ENCODE measurements around the gene SLC12A7.

Gene SLC12A7

DNA sequence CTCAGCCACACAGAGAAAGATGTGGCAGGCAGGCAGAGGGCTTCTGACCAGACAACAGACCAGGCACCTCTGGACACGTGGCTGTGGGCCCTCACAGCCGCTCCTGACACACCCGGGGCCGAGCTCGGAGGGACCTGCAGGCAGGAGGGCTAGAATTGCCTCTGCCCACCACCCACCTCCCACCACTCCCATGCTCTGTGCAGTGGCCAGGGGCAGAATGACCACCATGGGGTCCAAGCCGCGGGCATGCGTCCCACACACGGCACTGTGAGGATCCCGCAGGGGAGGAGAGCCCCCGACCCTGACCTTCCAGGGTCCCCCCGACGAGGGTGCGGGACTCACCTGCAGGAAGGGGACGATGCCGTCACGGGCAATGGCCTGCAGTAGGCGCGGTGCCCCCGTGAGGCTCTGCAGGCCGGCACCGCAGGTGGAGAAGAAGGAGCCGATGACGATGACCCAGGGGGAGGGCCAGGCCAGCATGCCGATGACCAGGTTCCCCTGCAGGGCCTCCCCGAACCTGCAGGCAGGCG is 34.3 kb downstream of the SLC12A7 start:
- DNase-seq (ENCODE audit: low read depth), result no peak

DNA sequence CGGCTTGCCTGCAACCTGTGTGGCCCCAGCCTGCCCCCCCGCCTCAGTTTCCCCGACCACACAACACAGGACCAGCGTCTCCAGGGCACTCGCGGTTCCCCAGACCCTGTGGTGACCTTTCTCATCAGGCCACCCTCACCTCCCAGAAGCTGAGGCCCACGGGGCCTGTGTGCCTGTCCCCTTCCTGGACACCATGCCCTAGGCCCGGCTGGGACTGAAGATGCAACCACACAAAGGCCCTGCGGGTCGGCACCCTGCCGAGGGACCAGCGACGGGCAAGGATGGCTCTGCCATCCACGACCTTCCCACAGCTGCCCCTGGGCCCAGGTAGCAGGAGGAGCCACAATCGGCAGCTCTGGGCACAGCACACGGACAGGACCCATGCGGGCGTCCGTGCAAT is 34.8 kb downstream of the SLC12A7 start:
- no peak for DNase-seq (ENCODE audit: low read depth)

DNA sequence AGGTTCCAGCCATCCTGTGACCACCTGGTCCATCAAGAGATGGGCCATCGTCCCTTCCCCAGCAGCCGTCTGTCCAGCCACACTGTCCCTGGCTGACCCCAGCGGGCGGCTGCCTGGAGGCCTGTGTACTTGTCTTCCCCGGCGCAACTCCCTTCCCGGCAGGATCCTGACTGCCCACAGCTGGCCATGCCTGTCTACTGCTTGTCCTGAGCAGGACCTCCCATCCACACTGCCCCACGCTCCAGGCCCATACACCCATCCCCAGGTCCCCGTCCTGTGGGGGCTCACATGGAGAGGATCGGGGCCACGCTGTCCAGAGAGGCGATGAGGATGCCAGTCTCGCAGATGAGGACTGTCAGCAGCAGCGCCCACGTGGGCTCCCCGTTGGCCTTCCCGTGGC is 35.5 kb downstream of the SLC12A7 start:
- DNase-seq (ENCODE audit: low read depth), result no peak

DNA sequence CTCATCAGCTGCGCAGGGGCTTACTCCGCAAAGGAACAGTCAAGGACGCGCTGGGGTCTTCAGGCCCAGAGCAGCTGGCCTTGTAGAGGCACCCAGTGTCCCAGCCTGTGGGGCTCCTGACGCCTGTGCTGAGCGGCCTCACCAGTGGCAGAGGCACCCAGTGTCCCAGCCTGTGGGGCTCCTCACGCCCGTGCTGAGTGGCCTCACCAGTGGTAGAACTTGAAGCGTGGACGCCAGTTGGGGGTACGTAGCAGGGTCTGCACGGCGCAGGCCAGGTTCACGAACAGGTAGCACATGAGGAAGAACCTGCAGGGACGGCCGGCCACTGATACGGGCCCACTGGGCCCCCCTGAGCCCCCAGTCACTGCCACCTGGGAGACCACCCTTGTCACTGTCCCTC is 35.9 kb downstream of the SLC12A7 start:
- DNase-seq (ENCODE audit: low read depth), result no peak

DNA sequence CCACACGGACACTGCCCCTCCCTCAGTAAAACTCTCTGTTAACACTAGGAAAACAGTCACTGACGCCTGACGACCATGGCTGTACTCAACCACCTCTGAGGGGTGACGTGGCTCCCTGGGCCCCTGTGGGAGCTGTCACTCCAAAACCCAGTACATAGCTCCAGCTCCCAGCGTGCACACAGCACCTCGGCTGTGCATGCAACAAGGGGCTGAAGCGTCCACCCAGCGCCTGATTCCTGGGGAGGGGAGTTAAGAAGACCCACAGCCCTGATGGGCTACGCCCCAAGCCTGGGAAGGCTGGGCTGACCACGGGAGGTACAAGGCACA is 36.3 kb downstream of the SLC12A7 start:
- no peak for DNase-seq (ENCODE audit: low read depth)

DNA sequence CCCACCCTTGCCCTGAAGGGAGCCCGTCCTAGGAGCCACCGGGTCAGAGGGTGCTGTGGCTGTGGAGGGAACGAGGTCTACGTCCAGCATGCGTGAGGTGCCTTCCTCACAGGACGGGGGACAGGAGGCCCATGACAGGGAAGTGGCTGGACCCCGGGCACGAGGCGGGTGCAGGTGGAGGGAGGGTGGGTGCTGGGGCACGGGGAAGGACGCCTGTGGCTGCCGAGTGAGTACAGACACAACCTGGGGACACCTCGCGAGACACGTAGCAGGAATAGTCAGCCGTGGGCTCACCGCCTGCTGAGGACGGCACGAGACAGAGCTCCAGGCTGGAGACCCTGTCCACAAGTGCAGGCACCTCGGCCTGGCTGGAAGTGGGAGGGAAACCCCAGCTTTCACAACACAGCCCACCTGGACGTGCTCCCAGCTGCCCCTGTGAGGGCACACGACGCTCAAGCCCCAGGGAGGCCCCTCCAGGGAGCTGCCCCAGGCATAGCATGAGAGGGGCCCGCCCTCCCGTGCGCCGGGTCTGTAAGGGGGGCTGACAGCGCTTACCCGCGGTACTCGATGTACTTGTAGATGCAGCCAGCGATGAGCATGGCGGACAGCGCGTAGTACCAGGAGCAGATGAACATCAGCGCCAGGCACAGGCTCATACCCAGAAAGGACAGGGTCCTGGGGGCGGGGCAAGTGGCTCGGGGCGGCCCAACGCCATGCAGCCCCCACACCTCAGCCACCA is 36.9 kb downstream of the SLC12A7 start:
- no peak for DNase-seq (ENCODE audit: low read depth)

DNA sequence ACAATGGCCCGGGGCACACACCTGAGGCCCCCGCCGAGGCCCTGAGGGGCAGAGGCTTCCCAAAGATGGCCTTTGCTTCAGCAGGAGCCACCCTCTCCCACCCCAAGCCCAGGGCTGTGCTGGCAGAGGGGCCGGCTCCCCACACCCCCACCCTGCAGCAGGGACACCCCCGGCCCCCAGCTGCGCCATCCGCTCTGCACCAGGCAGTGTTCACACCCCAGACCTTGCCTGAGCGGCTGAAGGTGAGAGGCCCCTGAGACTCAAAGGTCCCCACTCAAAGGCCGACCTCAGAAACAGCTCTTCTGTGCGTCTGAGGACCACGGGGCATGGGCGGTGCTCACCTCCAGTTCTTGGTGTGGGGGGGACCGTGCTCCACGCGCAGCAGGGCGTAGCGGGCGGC is 37.6 kb downstream of the SLC12A7 start:
- DNase-seq (ENCODE audit: low read depth), result no peak

DNA sequence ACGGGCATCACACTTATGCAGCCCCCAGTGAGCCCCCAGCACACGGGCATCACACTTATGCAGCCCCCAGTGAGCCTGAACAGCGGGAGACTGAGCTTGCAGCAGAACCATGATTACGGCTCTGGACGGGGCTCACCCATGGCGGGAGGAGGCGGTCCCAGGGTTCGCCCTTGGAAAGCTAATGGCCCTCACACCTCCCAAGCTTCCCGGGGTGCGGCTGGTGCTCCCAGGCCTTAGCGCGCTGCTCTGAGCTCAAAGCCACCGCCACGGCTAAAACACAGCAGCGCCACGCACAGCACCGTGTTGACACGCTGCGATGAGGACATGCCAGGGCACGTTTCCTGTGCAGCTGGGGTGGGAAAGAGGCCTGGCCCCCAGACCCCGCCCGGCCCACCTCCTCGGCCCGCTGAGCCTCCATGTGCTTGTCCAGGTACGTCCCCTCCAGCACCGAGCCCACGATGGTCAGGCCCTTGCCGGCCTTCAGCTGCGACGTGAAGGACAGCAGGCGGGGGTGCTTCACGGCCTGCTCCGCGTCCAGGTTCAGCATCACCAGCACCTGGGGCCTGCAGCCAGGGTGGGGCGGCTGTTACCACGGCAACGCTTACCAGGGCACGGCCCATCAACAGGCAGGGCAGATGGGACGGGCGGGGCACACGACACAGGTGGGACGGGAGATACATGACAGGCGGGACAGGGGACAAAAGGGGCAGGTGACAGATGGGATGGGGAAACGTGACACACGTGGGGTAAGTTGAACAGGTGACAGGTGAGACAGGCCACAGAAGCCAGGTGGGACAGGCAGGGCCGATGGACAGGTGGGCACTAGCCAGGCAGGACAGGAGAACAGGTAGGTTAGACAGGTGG is 38.4 kb downstream of the SLC12A7 start:
- no peak for DNase-seq (ENCODE audit: low read depth)

DNA sequence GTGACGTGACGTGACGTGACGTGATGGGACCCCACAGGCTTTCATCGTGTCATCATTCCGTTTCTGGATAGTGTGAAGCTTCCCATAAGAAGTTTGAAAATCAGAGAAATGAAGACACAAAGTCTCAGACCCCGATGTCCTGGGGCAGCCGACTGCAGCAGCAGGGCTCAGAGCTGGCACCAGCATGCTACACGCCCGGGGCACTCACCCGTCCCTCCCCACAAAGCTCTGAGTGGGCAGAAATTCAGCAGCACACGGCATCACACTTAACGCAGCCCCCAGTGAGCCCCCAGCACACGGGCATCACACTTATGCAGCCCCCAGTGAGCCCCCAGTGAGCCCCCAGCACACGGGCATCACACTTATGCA is 42.2 kb downstream of the SLC12A7 start:
- no peak for DNase-seq (ENCODE audit: low read depth)

DNA sequence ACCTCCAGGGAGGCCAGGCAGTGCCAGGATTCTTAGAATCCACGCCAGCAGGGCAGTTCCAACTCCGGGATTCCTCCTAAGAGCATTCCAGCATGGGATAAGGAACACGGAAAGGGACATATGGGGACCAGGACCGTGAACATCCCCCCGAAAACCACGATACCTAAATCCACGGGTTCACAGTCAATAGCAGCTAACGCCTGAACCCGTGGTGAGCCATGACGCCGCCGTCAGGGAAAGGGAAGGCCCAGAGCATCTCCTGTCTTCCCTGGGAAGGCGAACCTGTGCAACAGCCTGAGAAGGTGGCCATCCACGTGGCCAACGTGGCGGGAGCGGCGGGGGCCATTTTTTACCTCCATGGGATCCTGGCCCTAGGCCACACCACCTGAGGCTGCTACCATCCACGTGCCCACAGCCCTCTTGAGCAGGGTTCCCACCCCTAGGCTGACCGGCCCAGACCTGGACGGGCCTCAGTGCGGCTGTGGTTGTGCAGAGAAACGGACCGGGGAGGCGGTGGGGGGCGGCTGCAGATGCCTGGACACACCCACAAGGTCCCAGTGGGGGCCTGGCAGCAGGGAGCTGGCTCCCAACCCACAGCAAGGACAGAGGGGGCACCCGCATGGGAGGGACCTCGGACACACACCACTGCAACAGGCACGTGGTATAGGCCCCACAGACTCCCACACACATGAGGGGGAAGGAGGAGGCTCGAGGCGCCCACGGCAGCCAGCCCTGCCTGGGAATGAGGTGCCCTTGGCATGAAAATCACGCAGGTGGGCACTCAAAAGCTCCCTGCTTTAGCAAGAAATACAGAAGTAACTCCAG is 42.8 kb downstream of the SLC12A7 start:
- no peak for DNase-seq (ENCODE audit: low read depth)

DNA sequence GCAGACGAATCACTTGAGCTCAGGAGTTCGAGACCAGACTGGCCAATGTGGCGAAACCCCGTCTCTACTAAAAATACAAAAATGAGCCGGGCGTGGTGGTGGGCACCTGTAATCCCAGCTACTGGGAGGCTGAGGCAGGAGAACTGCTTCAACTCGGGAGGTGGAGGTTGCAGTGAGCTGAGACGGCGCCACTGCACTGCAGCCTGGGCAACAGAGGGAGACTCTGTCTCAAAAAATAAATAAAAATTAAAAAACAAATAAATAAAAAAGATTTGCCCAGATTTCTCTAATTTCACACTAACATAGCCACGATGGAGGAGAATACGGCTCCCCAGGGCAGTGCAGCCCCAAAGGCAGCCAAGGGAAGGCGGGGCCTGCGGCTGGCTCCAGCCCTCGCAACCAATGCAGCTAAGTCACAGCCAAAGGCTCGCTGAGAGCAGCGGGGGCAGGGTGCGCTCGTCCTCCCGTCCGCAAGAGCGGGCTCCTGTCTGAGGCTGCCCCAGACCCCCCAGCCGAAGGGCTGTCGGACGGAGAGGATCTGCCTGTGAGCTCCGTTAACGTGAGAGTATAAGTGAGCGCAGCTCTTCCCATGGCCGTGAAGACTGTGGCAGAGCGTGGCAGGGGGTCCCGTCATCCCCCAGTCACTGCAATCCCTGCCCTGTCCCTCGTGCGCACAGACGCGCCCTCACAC is 43.5 kb downstream of the SLC12A7 start:
- no peak for DNase-seq (ENCODE audit: low read depth)

DNA sequence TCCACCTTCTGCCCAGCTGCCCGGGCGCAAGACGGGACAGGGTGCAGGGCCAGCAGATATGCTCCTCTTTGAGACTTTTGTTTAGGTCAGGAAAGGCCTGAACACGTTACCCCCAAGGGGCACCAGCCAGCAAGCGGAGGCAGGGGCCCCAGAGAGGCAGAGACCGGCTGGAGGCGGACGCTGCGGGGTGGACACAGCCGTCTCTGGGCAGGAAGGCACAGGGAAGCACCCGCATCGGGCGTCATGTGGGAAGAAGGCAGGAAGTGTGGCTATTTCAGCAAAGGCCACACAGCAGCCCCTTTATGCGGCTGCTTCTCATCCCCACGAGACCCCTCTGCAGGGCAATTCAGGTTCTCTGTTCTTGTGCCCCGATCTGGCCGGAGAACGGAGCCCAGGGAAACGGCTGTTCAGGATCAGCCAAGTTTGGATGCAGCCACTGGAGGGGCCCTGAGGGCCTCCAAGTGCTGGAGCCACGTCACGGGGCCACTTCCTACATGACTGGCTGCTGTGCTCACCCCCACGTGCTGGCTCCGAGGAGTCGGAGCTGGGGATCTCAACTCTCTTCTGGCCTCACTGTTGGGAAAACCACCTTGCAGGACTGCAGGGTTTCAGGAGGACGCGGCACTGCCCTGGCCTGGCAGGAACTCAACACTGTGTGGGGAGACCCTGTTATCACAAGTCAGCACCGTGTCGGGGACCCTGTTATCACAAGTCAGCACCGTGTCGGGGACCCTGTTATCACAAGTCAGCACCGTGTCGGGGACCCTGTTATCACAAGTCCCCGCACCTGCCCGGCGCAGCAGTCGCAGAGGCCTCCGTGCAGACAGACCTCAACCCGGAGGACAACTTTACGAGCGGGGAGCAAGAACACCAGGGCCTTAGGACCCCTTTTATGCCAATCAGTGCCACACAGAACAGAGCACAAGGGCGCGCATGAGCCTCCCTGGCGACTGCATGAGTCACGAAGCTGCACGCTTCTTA is 44.4 kb downstream of the SLC12A7 start:
- DNase-seq (ENCODE audit: low read depth), result no peak

DNA sequence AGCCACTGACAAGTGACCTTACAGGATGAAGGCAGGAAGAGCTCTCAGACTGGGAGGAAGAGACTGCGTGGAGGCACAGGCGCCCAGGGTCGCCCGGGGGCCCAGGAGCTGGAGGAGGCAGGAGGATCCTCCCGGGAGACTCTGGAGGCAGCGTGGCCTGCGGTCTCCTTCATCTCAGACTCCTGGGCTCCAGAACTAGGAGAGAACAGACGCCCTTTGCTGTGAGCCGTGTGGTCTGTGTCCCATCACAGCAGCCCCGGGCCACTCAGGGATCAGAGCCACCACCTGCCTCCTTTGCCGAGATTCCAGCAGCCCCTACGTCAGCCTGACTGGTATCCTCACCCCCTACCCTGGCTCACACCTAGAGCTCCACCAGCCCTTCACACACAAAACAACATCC is 45.2 kb downstream of the SLC12A7 start:
- DNase-seq (ENCODE audit: low read depth), result no peak

DNA sequence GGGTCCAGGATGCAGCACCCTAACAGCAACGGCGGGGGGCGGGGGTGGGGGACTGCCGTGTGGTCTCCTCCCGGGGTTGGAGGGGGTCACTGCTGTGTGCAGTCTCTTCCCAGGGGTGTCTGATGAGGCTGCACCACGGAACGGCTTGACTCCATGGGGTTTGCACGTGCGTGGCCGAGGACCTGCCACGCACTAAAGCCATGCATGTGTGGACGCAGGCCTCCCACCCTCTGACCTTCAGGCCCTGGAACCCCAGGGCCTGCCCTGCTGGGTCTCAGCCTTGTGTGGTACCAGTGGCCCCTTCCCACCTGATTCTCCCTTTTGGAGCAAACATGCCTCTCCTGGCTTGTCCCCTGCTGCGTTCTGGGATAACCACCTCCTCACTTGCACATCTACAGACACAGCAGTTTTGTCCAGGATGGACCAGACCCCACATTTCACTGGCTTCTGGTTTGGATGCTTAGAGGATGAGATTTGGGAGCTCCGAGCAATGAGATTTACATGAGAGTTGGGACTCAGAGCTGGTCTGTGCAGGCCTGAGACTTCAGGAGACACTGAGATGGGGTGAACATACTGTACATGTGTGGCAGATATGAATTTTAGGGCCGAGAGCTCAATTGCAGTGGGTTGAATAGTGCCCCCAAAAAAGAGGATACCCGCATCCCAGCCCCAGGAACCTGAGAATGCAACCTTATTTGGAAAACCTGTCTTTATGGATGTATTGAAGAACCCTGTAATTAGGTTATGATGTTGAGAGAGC is 45.8 kb downstream of the SLC12A7 start:
- DNase-seq (ENCODE audit: low read depth), result no peak

DNA sequence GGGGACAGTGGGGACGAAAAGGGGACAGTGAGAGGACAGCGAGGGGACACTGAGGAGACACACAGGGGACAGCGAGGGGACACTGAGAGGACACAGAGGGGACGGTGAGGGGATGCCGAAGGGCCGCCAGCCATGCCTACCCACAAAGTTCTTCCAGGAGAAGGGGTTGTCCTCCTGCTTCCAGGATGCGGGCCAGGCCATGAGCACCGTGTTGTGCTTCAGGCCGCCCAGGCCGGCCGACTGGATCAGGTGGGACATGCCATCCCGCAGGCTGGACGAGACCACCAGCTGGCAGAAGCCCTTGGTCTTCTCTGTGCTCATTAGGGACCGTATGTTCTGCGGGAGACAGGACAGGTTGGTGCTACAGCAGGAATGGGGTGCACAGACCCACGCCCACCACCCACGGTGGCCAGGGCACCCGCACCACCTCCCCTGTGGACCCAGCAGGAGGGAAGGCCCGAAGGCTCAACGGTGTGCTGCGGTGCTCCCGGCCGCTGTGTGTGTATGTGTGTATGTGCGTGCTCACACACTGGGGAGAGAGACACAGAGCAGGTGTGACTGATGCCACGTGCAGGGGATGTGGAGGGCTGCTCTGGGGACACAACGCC is 46.6 kb downstream of the SLC12A7 start:
- no peak for DNase-seq (ENCODE audit: low read depth)

DNA sequence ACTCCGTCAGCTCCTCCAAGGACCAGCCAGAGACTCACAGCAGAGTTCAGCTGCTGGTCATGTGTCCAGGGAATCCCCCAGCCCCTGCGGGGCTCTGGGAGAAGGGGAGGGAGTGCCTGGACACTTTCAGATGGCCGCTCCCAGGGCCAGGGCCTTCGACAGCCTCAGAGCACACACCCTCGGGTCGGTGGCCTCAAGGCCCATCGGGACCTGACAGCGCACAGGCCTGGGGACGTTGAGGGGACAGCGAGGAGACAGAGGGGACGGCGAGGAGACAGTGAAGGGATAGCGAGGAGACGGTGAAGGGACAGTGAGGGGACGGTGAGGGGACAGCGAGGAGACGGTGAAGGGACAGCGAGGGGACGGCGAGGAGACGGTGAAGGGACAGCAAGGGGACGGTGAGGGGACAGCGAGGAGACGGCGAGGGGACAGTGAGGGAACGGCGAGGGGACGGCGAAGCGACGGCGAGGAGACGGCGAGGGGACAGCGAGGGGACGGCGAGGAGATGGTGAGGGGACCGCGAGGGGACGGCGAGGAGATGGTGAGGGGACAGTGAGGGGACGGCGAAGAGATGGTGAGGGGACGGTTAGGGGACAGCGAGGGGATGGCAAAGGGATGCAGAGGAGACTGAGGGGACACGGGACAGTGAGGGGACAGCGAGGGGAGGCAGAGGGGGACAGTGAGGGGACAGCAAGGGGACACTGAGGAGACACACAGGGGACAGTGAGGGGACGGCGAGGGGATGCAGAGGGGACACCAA is 47.3 kb downstream of the SLC12A7 start:
- DNase-seq (ENCODE audit: low read depth), result no peak

DNA sequence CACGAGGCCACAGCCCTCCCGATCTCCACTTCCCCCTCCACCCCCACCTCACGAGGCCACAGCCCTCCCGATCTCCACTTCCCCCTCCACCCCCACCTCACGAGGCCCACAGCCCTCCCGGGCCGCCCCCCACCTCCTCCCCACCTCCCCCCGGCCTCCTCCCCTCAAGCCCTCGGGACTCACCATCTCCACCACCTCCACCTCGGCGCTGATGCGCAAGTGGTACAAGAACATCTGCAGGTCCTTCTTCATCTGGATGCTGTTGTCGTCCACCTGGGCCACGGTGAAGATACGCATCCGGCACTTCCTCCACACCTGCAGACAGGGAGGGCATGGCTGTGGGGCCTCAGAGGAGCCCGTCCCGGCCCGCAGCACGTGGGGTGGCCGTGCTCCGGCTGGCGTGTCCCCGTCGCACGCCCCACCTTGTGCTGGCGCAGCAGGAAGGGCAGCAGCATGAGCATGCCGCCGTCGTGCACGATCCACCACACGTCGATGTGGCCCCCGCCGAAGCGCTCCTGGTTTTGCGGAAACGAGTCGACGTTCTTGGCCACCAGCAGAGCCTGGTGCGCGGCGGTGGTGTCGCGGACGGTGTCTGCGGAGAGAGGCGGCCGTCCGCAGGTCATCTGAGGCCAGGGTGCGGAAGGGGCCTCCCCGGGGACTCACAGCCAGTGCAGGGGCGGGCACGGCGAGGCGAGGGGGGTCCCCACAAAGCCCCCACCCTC is 48.0 kb downstream of the SLC12A7 start:
- no peak for DNase-seq (ENCODE audit: low read depth)
